Measurements from ENCODE around the gene CHST15. TPM values are rescaled to one million over a fixed set of nuclear protein-coding genes. Genes with fewer than 3 reads are reported as not detected.

The CHST15 gene
- total and polyA plus RNA-seq, 2 of the 13 experiments (the other 11 are each of a cell fraction or from before 2014, with no cell fraction given) = 1.4 to 94.7 TPM

GRCh38 chr10:124091646-124092249 is 1.6 kb downstream of the CHST15 start (continued):
- no peak for TF ChIP-seq AKNA (CRISPR knock-in tag; IDR thresholded peaks at IDR 0.05; ENCODE audit: borderline replicate concordance)
- TF ChIP-seq ISL2 (CRISPR knock-in tag; IDR thresholded peaks at IDR 0.05) = no peak
- TF ChIP-seq EEA1 (CRISPR knock-in tag; IDR thresholded peaks at IDR 0.05; ENCODE audit: borderline replicate concordance) = 0 out of 2 replicates have a peak, but pooled peaks have one; percentile 27
- TF ChIP-seq ZBTB40 (IDR thresholded peaks at IDR 0.05) = no peak
- TF ChIP-seq ZBTB40 (CRISPR knock-in tag; IDR thresholded peaks at IDR 0.05) = 0 out of 2 replicates have a peak, but pooled peaks have one; percentile 15
- TF ChIP-seq UBTF (CRISPR knock-in tag; IDR thresholded peaks at IDR 0.05) = no peak
- no peak for TF ChIP-seq GATAD1 (CRISPR knock-in tag; IDR thresholded peaks at IDR 0.05)
- no peak for TF ChIP-seq GLMP (CRISPR knock-in tag; IDR thresholded peaks at IDR 0.05; ENCODE audit: borderline replicate concordance)

Measured in HepG2 (cell line).